WTC11 (cell line): ENCODE measurements around the gene SMYD1.

ENCODE experiments used
- ATF2 ChIP-seq: sonication (generic); formaldehyde crosslinking; IDR thresholded peaks from 2 replicates; pipeline ENCODE4 v1.8.1; 2022; ENCODE audit warnings: low read depth, missing genetic modification reagents, borderline replicate concordance
- ATF3 ChIP-seq: sonication (generic); formaldehyde crosslinking; conservative IDR thresholded peaks from 2 replicates; pipeline ENCODE4 v1.8.1; 2022; ENCODE audit warnings: mild to moderate bottlenecking, missing genetic modification reagents
- CREM ChIP-seq: sonication (generic); formaldehyde crosslinking; IDR thresholded peaks from 2 replicates; pipeline ENCODE4 v1.8.1; 2022; ENCODE audit warnings: mild to moderate bottlenecking, missing genetic modification reagents, moderate library complexity
- CTCF ChIP-seq: fragments of 200-600 bp; IDR thresholded peaks from 2 replicates; pipeline ENCODE4 v1.8.0; 2022; ENCODE audit warnings: antibody characterized with exemption
- ESRRA ChIP-seq: sonication (generic); formaldehyde crosslinking; IDR thresholded peaks from 2 replicates; pipeline ENCODE4 v1.8.1; 2022; ENCODE audit warnings: mild to moderate bottlenecking, missing genetic modification reagents, borderline replicate concordance
- ETV6 ChIP-seq: sonication (generic); formaldehyde crosslinking; IDR thresholded peaks from 2 replicates; pipeline ENCODE4 v1.8.1; 2022; ENCODE audit warnings: mild to moderate bottlenecking, missing genetic modification reagents
- FOXJ3 ChIP-seq: sonication (generic); formaldehyde crosslinking; IDR thresholded peaks from 2 replicates; pipeline ENCODE4 v1.9.0; 2021; ENCODE audit warnings: missing genetic modification reagents, mild to moderate bottlenecking, borderline replicate concordance
- IRF2 ChIP-seq: sonication (generic); formaldehyde crosslinking; IDR thresholded peaks from 2 replicates; pipeline ENCODE4 v1.8.0; 2022; ENCODE audit warnings: low read depth, missing genetic modification reagents, borderline replicate concordance
- MAX ChIP-seq: sonication (generic); formaldehyde crosslinking; IDR thresholded peaks from 2 replicates; pipeline ENCODE4 v1.8.0; 2022; ENCODE audit warnings: mild to moderate bottlenecking, missing genetic modification reagents
- USF1 ChIP-seq: sonication (generic); formaldehyde crosslinking; IDR thresholded peaks from 2 replicates; pipeline ENCODE4 v1.8.0; 2022; ENCODE audit warnings: mild to moderate bottlenecking, missing genetic modification reagents
- USF2 ChIP-seq: sonication (generic); formaldehyde crosslinking; IDR thresholded peaks from 2 replicates; pipeline ENCODE4 v1.8.1; 2023; ENCODE audit warnings: mild to moderate bottlenecking, missing genetic modification reagents, moderate library complexity
- ZBTB43 ChIP-seq: sonication (generic); formaldehyde crosslinking; IDR thresholded peaks from 2 replicates; pipeline ENCODE4 v1.8.1; 2023; ENCODE audit warnings: mild to moderate bottlenecking, missing genetic modification reagents
- ZNF232 ChIP-seq: sonication (generic); formaldehyde crosslinking; IDR thresholded peaks from 2 replicates; pipeline ENCODE4 v1.8.0; 2022; ENCODE audit warnings: mild to moderate bottlenecking, missing genetic modification reagents

- no peak for TF ChIP-seq ETV6 (CRISPR knock-in tag)
- no peak for TF ChIP-seq ATF2 (CRISPR knock-in tag)
- no peak for TF ChIP-seq CTCF
- TF ChIP-seq MAX (CRISPR knock-in tag), result no peak
- no peak for TF ChIP-seq IRF2 (CRISPR knock-in tag)
- TF ChIP-seq CREM (CRISPR knock-in tag), result no peak
- no peak for TF ChIP-seq ATF3
- TF ChIP-seq FOXJ3, result no peak
- no peak for TF ChIP-seq USF1 (CRISPR knock-in tag)
- no peak for TF ChIP-seq ZBTB43
- TF ChIP-seq ESRRA (CRISPR knock-in tag), result no peak
- no peak for TF ChIP-seq ZNF232
- TF ChIP-seq USF2 (CRISPR knock-in tag), result no peak
Measured at GRCh38 chr2:88078643-88079172, 11.1 kb downstream of the SMYD1 start.
